ENCODE data around the gene UPK3A.

DNA sequence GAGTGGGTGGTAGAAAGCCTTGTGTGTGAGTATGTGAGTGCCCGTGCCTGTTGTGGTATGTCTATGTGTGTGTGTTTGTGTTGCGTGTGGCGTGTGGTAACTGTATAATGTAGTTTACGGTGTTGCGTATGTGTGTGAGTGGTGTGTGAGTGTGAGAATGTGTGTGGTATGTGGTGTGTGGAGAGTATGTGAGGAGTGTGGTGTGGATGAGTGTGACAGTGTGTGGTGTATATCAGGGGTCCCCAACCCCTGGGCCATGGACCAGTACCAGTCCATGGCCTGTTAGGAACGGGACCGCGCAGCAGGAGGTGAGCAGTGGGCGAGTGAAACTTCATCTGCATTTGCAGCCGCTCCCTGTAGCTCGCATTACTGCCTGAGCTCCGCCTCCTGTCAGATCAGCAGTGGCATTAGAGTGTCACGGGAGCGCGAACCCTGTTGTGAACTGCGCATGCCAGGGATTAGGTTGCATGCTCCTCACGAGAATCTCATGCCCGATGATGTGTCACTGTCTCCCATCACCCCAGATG lies 5.7 kb downstream of the UPK3A start:
- TF ChIP-seq, protein P1, sequence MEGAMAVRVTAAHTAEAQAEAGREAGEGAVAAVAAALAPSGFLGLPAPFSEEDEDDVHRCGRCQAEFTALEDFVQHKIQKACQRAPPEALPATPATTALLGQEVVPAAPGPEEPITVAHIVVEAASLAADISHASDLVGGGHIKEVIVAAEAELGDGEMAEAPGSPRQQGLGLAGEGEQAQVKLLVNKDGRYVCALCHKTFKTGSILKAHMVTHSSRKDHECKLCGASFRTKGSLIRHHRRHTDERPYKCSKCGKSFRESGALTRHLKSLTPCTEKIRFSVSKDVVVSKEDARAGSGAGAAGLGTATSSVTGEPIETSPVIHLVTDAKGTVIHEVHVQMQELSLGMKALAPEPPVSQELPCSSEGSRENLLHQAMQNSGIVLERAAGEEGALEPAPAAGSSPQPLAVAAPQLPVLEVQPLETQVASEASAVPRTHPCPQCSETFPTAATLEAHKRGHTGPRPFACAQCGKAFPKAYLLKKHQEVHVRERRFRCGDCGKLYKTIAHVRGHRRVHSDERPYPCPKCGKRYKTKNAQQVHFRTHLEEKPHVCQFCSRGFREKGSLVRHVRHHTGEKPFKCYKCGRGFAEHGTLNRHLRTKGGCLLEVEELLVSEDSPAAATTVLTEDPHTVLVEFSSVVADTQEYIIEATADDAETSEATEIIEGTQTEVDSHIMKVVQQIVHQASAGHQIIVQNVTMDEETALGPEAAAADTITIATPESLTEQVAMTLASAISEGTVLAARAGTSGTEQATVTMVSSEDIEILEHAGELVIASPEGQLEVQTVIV (IDR thresholded peaks at IDR 0.05; ENCODE audit: borderline replicate concordance, partially characterized antibody) = no peak
- TF ChIP-seq SUZ12 (IDR thresholded peaks at IDR 0.05; ENCODE audit: unreplicated experiment) = no peak
- TF ChIP-seq CBX3 (IDR thresholded peaks at IDR 0.05; ENCODE audit: borderline replicate concordance, low read depth) = no peak
- TF ChIP-seq SP1 (IDR thresholded peaks at IDR 0.05; ENCODE audit: low read depth, low read length) = no peak
- no peak for TF ChIP-seq HDGF (IDR thresholded peaks at IDR 0.05)
- TF ChIP-seq, protein P2, sequence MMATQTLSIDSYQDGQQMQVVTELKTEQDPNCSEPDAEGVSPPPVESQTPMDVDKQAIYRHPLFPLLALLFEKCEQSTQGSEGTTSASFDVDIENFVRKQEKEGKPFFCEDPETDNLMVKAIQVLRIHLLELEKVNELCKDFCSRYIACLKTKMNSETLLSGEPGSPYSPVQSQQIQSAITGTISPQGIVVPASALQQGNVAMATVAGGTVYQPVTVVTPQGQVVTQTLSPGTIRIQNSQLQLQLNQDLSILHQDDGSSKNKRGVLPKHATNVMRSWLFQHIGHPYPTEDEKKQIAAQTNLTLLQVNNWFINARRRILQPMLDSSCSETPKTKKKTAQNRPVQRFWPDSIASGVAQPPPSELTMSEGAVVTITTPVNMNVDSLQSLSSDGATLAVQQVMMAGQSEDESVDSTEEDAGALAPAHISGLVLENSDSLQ (IDR thresholded peaks at IDR 0.05) = no peak
- no peak for TF ChIP-seq CREM (IDR thresholded peaks at IDR 0.05; ENCODE audit: low read depth)
- no peak for TF ChIP-seq MTA3 (IDR thresholded peaks at IDR 0.05; ENCODE audit: borderline replicate concordance, low read length)
